ENCODE measurements around the gene BRD4. TPM values are rescaled to one million over a fixed set of nuclear protein-coding genes. Genes with fewer than 3 reads are reported as not detected.
A peak's percentile ranks its signal among the peaks of the same experiment; 100 is the strongest.

Gene BRD4
- total RNA-seq, 4 donors from 2014 or later = 64.8 to 83.2 (median 73.9) TPM

GRCh38 chr19:15373644-15374043 is 41.3 kb upstream of the BRD4 start:
- no peak for ATAC-seq

GRCh38 chr19:15372891-15373301 is 40.6 kb upstream of the BRD4 start:
- H3K4me1 ChIP-seq = peaks cover 43 to 46% of the 10 kb centered on the region in 2 donors
- DNase-seq (no peak), ATAC-seq (no peak)
- H3K27ac ChIP-seq = peak overlapping the region; percentile 4 to 97 (median 55)
- H3K4me3 ChIP-seq = no peak overlapping the region
- no peaks in the 10 kb centered on the region for H3K9me3 ChIP-seq
- H3K36me3 ChIP-seq = peaks cover 0 to 59% of the 10 kb centered on the region in 2 donors
- H3K27me3 ChIP-seq = no peaks in the 10 kb centered on the region
- TF ChIP-seq CTCF (IDR thresholded peaks at IDR 0.05 in 4 of 5, conservative IDR thresholded peaks at IDR 0.05 in 1 of 5) = no peak
- no peak for TF ChIP-seq POLR2A (IDR thresholded peaks at IDR 0.05)
- intact Hi-C loops (cut with DNase I; ENCODE audit: low total_unique reads) = no loop called here
- in situ Hi-C loops (cut with MboI; ENCODE audit: low sequenced_read_pairs in 4 of 4) = loop anchor here in 3 of 4 donors (10.0 to 25.0 kb wide), 3 partner anchors 62 to 189 kb away; no protein-coding TSS in a partner anchor

More at GRCh38 chr19:15373644-15374043, 41.3 kb upstream of the BRD4 start:
- H3K4me3 ChIP-seq = no peak overlapping the region
- DNase-seq = no peak
- peaks cover 0 to 52% of the 10 kb centered on the region in 2 donors for H3K36me3 ChIP-seq
- no peaks in the 10 kb centered on the region for H3K9me3 ChIP-seq
- H3K4me1 ChIP-seq = peaks cover 46 to 48% of the 10 kb centered on the region in 2 donors
- peak overlapping the region; percentile 92 to 99 (median 96) for H3K27ac ChIP-seq
- no peaks in the 10 kb centered on the region for H3K27me3 ChIP-seq
- in situ Hi-C loops (cut with MboI; ENCODE audit: low sequenced_read_pairs in 4 of 4) = loop anchor here in 3 of 4 donors (10.0 to 25.0 kb wide), 3 partner anchors 61 to 189 kb away; no protein-coding TSS in a partner anchor
- intact Hi-C loops (cut with DNase I; ENCODE audit: low total_unique reads) = no loop called here
- no peak for TF ChIP-seq CTCF (IDR thresholded peaks at IDR 0.05 in 4 of 5, conservative IDR thresholded peaks at IDR 0.05 in 1 of 5)
- no peak for TF ChIP-seq POLR2A (IDR thresholded peaks at IDR 0.05)

GRCh38 chr19:15372470-15372869 is 40.1 kb upstream of the BRD4 start:
- Histone ChIP-seq H3K27me3 (no peaks in the 10 kb centered on the region), H3K4me3 (no peak overlapping the region), H3K27ac (peak overlapping the region in 3 of 4 donors; percentile 4 to 97 (median 50)), H3K36me3 (peaks cover 1 to 62% of the 10 kb centered on the region in 2 donors), H3K4me1 (peaks cover 39 to 42% of the 10 kb centered on the region in 2 donors), H3K9me3 (no peaks in the 10 kb centered on the region)
- DNase-seq = no peak
- in situ Hi-C loops (cut with MboI; ENCODE audit: low sequenced_read_pairs in 4 of 4) = loop anchor here in 3 of 4 donors (10.0 to 25.0 kb wide), 3 partner anchors 62 to 190 kb away; no protein-coding TSS in a partner anchor
- no peak for ATAC-seq
- TF ChIP-seq POLR2A (IDR thresholded peaks at IDR 0.05) (no peak), CTCF (IDR thresholded peaks at IDR 0.05 in 4 of 5, conservative IDR thresholded peaks at IDR 0.05 in 1 of 5) (no peak)
- intact Hi-C loops (cut with DNase I; ENCODE audit: low total_unique reads) = no loop called here

- ATAC-seq = no peak
- H3K4me1 ChIP-seq = peaks cover 33 to 36% of the 10 kb centered on the region in 2 donors
- intact Hi-C loops (cut with DNase I; ENCODE audit: low total_unique reads) = no loop called here
These were observed 39.5 kb upstream of the BRD4 start for GRCh38 chr19:15371786-15372380.

More at GRCh38 chr19:15371786-15372380, 39.5 kb upstream of the BRD4 start:
- Histone ChIP-seq H3K27ac (peak overlapping the region in 3 of 4 donors; percentile 4 to 97 (median 50)), H3K4me3 (no peak overlapping the region), H3K36me3 (peaks cover 5 to 68% of the 10 kb centered on the region in 2 donors), H3K27me3 (no peaks in the 10 kb centered on the region), H3K9me3 (no peaks in the 10 kb centered on the region)
- in situ Hi-C loops (cut with MboI; ENCODE audit: low sequenced_read_pairs in 4 of 4) = loop anchor here in 3 of 4 donors (10.0 to 25.0 kb wide), 3 partner anchors 63 to 190 kb away; no protein-coding TSS in a partner anchor
- TF ChIP-seq POLR2A (IDR thresholded peaks at IDR 0.05) (no peak), CTCF (IDR thresholded peaks at IDR 0.05 in 4 of 5, conservative IDR thresholded peaks at IDR 0.05 in 1 of 5) (no peak)
- no peak for DNase-seq

Measured in gastrocnemius medialis (tissue), 4 donors.